Panc1 (cell line): Measurements from ENCODE around the gene VAMP2.

ENCODE experiments used
- CTCF ChIP-seq: fragments of 450-650 bp; IDR thresholded peaks from 2 replicates; pipeline ENCODE4 v1.5.1; 2017; ENCODE audit warnings: mild to moderate bottlenecking
- POLR2AphosphoS5 ChIP-seq: IDR thresholded peaks from 2 replicates; pipeline ENCODE4 v1.6.1; 2012; ENCODE audit warnings: mild to moderate bottlenecking, low read depth, low read length, moderate library complexity
- REST ChIP-seq, 2 experiments: IDR thresholded peaks; 2 replicates each; pipeline ENCODE4 v1.6.1; 2011 to 2012; ENCODE audit warnings: low read depth in 2 of 2, control low read depth in 1 of 2, low read length in 1 of 2, mild to moderate bottlenecking in 1 of 2, moderate library complexity in 1 of 2; ENCODE audit not compliant: insufficient read depth in 1 of 2
- TCF7L2 ChIP-seq: IDR thresholded peaks from 2 replicates; pipeline ENCODE4 v1.6.1; 2011; ENCODE audit warnings: mild to moderate bottlenecking, low read depth, low read length, inconsistent platforms

- no peak for TF ChIP-seq CTCF
- no peak for TF ChIP-seq POLR2AphosphoS5
- TF ChIP-seq REST (IDR thresholded peaks at IDR 0.05; ENCODE audit: insufficient read depth in 1 of 2, low read depth in 2 of 2, low read length in 1 of 2) = no peak
- no peak for TF ChIP-seq TCF7L2
Observed at GRCh38 chr17:8145811-8146210, 16.9 kb downstream of the VAMP2 start.
